NOMO-1 treated with DMSO at 0.1 percent for 48 hours (cell line): ENCODE results near the gene CLEC18C.
"Not testable (repeated sequence)": the region's sequence is repeated elsewhere in the genome, so short reads cannot be mapped to it uniquely, and the experiment has no call there.

Source experiments
- DNase-seq: peaks from one replicate; lab custom pipeline; 2025; ENCODE audit not compliant: unreplicated experiment; lab: John Stamatoyannopoulos, UW

CLEC18C gene

GRCh38 chr16:70173212-70173837 is at the start of gene CLEC18C:
Gene CLEC18C, plus strand, starts transcription at chr16:70173787. Its CDS starts 492 bp downstream, at chr16:70174279.
- DNase-seq, result not testable (repeated sequence)

GRCh38 chr16:70123822-70124221 is 49.8 kb upstream of the CLEC18C start:
- not testable (repeated sequence) for DNase-seq

DNA sequence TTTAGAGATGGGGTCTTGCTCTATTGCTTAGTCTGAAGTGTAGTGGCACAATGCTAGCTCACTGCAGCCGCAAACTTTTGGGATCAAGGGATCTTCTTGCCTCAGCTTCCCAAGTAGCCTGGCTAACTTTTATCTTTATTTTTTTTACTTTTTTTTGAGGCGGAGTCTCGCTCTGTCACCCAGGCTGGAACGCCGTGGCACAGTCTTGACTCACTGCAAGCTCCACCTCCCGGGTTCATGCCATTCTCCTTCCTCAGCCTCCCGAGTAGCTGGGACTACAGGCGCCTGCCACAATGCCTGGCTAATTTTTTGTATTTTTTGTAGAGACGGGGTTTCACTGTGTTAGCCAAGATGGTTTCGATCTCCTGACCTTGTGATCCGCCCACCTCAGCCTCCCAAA is 47.4 kb upstream of the CLEC18C start:
- DNase-seq, result not testable (repeated sequence)

GRCh38 chr16:70127706-70128105 is 45.9 kb upstream of the CLEC18C start:
- not testable (repeated sequence) for DNase-seq

GRCh38 chr16:70128844-70129243 is 44.7 kb upstream of the CLEC18C start:
- not testable (repeated sequence) for DNase-seq

GRCh38 chr16:70135796-70136195 is 37.8 kb upstream of the CLEC18C start:
- not testable (repeated sequence) for DNase-seq

DNA sequence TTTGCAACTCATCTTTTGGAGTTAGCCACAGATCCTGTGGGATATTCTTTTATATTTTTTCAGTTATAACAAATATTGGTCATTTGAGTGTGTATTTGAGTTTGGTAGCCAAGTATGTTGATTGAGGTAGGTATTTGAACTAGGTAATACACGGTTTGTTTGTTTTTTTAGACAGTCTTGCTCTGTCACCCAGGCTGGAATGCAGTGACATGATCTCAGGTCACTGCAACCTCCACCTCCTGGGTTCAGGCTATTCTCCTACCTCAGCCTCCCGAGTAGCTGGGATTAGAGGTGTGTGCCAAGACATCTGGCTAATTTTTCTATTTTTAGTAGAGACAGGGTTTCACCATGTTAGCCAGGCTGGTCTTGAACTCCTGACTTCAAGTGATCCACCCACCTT is 37.0 kb upstream of the CLEC18C start:
- not testable (repeated sequence) for DNase-seq

GRCh38 chr16:70142739-70143138 is 30.8 kb upstream of the CLEC18C start:
- DNase-seq, result not testable (repeated sequence)

DNA sequence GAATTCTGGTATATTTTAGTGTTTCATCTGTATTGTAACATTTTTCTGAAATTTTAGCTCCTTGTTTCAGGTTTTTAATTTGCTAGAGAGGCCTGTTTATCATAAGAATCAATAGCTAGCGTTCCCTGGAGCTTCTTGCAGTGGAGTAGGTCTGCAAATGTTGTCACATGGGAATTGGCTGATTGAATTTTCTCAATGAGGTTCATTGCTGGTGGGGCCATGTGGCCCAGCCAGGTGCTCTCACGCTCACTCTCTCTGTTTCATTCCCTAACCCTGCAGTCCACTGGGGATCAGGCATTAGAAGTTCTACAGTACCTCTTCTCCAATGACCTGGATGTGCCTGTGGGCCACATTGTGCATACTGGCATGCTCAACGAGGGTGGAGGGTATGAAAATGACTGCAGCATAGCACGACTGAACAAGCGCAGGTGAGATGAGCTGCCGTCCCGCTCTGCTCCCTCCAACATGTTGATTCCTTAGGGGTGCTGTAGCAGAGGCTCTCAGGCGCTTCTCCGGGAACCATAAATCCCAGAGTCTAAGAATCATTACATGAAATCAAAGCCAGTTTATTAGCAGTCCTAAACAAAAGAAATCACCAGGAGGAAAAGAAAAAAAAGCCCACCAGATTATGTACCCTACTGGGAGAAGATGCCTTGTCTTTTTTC is 30.2 kb upstream of the CLEC18C start:
- not testable (repeated sequence) for DNase-seq

DNA sequence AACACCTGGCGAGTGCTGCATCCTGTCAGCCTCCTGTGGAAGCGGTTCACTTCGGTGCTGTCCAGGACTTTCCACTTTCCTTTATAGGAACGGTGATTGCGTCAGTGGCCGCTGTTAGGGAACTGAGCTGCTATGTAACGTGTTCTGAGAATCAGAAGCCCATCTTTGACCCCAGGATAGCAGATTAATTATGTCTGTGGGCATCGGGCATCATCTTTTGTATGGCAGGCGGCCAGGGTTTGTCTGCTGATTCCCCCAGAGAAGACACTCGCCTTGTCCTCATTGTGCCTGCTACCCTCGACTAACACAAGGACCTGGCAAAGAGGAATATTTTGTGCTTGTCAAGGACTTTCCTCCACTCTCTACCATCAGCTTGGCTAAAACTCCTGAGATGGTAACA is 25.7 kb upstream of the CLEC18C start:
- not testable (repeated sequence) for DNase-seq

GRCh38 chr16:70148453-70148852 is 25.1 kb upstream of the CLEC18C start:
- DNase-seq, result not testable (repeated sequence)

GRCh38 chr16:70149296-70149695 is 24.3 kb upstream of the CLEC18C start:
- DNase-seq, result not testable (repeated sequence)

- DNase-seq, result no peak
Observed at GRCh38 chr16:70151391-70151790, 22.2 kb upstream of the CLEC18C start.

GRCh38 chr16:70151941-70152509 is 21.6 kb upstream of the CLEC18C start:
- DNase-seq, result no peak

GRCh38 chr16:70152578-70153302 is 20.8 kb upstream of the CLEC18C start:
- no peak for DNase-seq

DNA sequence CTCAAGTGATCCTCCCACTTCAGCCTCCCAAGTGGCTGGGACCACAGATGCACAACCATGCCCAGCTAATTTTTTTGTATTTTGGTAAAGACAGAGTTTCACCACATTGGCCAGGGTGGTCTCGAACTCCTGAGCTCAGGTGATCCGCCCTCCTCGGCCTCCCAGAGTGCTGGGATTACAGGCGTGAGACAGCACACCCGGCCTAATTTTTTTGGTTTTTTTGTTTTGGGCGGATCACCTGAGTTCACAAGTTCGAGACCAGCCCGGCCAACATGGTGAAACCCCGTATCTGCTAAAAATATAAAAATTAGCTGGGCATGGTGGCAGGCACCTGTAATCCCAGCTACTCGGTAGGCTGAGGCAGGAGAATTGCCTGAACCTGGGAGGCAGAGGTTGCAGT is 18.9 kb upstream of the CLEC18C start:
- not testable (repeated sequence) for DNase-seq

- DNase-seq, result no peak
Observed at GRCh38 chr16:70156207-70156978, 17.2 kb upstream of the CLEC18C start.

DNA sequence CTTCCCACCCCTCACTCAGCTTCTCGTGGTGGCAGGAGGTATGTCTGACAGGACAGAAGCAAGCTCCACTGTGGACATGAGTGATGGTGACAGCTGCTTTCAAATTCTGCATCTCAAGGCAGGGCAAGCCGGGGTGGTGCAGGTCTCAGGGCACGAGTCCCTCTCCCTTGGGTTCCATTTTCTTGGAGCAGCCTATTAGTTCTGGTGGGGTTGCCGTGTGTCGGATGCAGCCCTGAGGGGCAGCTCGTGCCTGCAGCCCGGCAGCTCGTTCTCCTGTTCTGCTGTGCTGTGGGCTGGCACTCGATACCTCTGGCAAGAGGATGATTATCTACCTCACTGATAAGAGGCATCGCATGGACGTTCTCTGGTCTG is 16.5 kb upstream of the CLEC18C start:
- DNase-seq, result no peak

DNA sequence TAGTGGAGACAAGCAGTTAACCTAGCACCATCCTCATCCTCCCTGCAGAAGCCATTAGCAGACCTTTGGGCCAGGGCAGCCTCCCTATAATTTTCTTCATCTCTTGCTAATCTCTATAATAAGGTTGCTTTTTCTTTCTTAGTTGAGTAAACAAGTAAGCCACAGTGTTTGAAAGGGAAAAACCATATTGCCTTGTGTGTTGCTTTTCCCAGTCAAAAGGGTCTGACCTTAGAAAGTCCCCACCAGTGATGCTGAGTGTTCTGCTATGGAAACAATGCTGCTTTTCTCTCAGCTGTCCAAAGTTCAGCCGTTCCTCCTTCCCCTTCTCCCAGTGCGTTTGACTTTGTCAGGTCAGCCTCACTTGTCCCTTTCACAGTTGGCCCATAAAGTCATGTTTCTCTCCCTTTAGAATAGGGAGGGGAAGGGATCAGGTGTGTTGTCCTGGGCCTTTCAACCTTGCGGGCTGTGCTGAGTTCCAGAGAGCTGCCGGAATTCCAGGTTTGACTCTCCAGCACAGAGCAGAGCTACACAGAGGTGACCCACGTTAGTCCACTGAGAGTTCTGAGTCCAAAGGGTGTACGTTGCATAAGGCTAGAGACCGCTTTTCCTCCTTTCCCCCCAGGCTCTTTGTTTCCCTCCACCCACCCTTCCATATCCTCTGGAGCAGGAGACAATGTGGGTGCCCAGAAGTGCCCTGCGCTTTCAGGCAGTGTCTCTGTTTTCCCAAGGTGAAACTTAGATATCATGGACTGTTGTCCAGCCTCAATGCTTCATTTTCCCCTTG is 15.9 kb upstream of the CLEC18C start:
- no peak for DNase-seq

- no peak for DNase-seq
Observed at GRCh38 chr16:70158261-70158939, 15.2 kb upstream of the CLEC18C start.
